ENCODE results near the gene CCDC91. TPM values are rescaled to one million over a fixed set of nuclear protein-coding genes. Genes with fewer than 3 reads are reported as not detected.

CCDC91 gene
- total RNA-seq, 4 donors from 2014 or later = 48.6 to 95.3 (median 52.1) TPM

- TF ChIP-seq CTCF (IDR thresholded peaks at IDR 0.05; ENCODE audit: low read depth) = no peak
Observed at GRCh38 chr12:28234444-28234843, 44.2 kb downstream of the CCDC91 start.

DNA sequence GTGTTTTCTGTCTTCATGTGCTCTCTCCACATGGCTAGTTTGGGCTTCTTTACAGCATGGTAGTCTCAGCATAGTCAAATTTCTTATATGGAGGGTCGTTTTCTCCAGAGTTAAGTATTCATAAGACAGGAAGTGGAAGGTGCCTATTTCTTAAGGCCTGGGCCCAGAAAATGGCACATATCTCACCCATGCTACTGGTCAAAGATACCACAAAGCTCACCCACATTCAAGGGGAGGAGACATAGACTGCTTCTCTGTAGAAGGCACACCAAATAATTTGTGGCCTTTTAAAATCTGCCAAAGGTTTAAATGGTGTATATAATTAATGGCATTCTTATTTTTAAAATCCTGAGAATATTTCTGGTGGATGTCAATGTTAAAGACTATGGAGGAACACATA lies 44.8 kb downstream of the CCDC91 start:
- no peak for TF ChIP-seq CTCF (IDR thresholded peaks at IDR 0.05; ENCODE audit: low read depth)

- TF ChIP-seq CTCF (IDR thresholded peaks at IDR 0.05; ENCODE audit: low read depth) = no peak
Observed at GRCh38 chr12:28235985-28236384, 45.7 kb downstream of the CCDC91 start.

GRCh38 chr12:28237423-28237822 lies 47.2 kb downstream of the CCDC91 start:
- no peak for TF ChIP-seq CTCF (IDR thresholded peaks at IDR 0.05; ENCODE audit: low read depth)

- no peak for TF ChIP-seq CTCF (IDR thresholded peaks at IDR 0.05; ENCODE audit: low read depth)
Observed at GRCh38 chr12:28239918-28240317, 49.7 kb downstream of the CCDC91 start.

GRCh38 chr12:28240853-28241252 lies 50.6 kb downstream of the CCDC91 start:
- no peak for TF ChIP-seq CTCF (IDR thresholded peaks at IDR 0.05; ENCODE audit: low read depth)

- no peak for TF ChIP-seq CTCF (IDR thresholded peaks at IDR 0.05; ENCODE audit: low read depth)
Observed at GRCh38 chr12:28242129-28242495, 51.9 kb downstream of the CCDC91 start.

All from subcutaneous adipose tissue (tissue), 4 donors.